Lung (tissue), 12 donors: Measurements from ENCODE around the gene STAB2. TPM values are rescaled to one million over a fixed set of nuclear protein-coding genes. Genes with fewer than 3 reads are reported as not detected.

Experiments used
- ATAC-seq: fragments of 200-7000 bp; cut with Tn5 transposase; one replicate; pipeline ENCODE4 v1.9.1; 2020; ENCODE audit warnings: moderate number of reproducible peaks; ENCODE audit not compliant: insufficient read depth, low FRiP score
- DNase-seq, 3 donors: peaks; one replicate each; pipeline ENCODE4 v3.0.0-alpha.2; 2013 to 2017
- H3K27ac ChIP-seq, 2 donors: one replicate each; pipeline ENCODE4 v1.5.1; 2013; ENCODE audit warnings: mild to moderate bottlenecking in 2 of 2, moderate library complexity in 2 of 2, control low read depth in 1 of 2, inconsistent platforms in 1 of 2, low read depth in 1 of 2, low read length in 1 of 2
- H3K27me3 ChIP-seq, 3 donors: one replicate each; pipeline ENCODE4 v1.5.1; 2013; ENCODE audit warnings: low read length in 2 of 3; ENCODE audit not compliant: control insufficient read depth in 3 of 3, insufficient read depth in 3 of 3
- H3K36me3 ChIP-seq, 4 donors: one replicate each; pipeline ENCODE4 v1.5.1; 2013; ENCODE audit warnings: low read length in 4 of 4, mild to moderate bottlenecking in 1 of 4, moderate library complexity in 1 of 4; ENCODE audit not compliant: control insufficient read depth in 4 of 4, insufficient read depth in 4 of 4
- H3K4me1 ChIP-seq, 5 donors: one replicate each; pipeline ENCODE4 v1.5.1; 2013; ENCODE audit warnings: low read length in 5 of 5, mild to moderate bottlenecking in 2 of 5, moderate library complexity in 1 of 5; ENCODE audit not compliant: control insufficient read depth in 5 of 5, insufficient read depth in 5 of 5
- H3K4me3 ChIP-seq: one replicate; pipeline ENCODE4 v1.5.1; 2013; ENCODE audit warnings: mild to moderate bottlenecking, control low read depth, moderate library complexity
- H3K9ac ChIP-seq, 2 donors: one replicate each; pipeline ENCODE4 v1.5.1; 2013; ENCODE audit warnings: low read length in 2 of 2, control low read depth in 1 of 2; ENCODE audit not compliant: insufficient read depth in 1 of 2
- H3K9me3 ChIP-seq, 4 donors: one replicate each; pipeline ENCODE4 v1.5.1; 2013; ENCODE audit warnings: low read length in 3 of 4, mild to moderate bottlenecking in 1 of 4, moderate library complexity in 1 of 4; ENCODE audit not compliant: control insufficient read depth in 4 of 4, insufficient read depth in 3 of 4
- CTCF ChIP-seq: IDR thresholded peaks from 2 replicates; pipeline ENCODE4 v1.5.1; 2012; ENCODE audit warnings: mild to moderate bottlenecking; ENCODE audit errors: control extremely low read depth, extremely low read depth
- WGBS, 2 donors: extraction: QIAGEN DNeasy Blood & Tissue Kit; methylation state at CpG; one replicate each; pipeline ENCODE4 v1.1.7; 2013; 5-methylcytosine and 5-hydroxymethylcytosine counted together
- polyA plus RNA-seq, 2 donors: library from polyadenylated mRNA; stranded (reverse); fragments of 200-250 nt; gene quantifications; one replicate each; pipeline ENCODE4 v1.2.1, GENCODE V29; 2013
- total RNA-seq, 2 donors: library from RNA; depleted of rRNA in 1 of 2; stranded (reverse); fragments of >200 nt in 1 of 2; gene quantifications; one replicate each; pipeline ENCODE4 v1.2.1, GENCODE V29; 2014 to 2021
- donor health status: control.
- donor health status: control.
- donor health status: Bipolar disorder and iron deficiency.
- donor health status: healthy.
- donor health status: DM: yes; HTN: yes; CAD: no.

STAB2 gene
- total and polyA plus RNA-seq, 4 donors, result 0.06 to 10.0 (median 0.43) TPM

- WGBS, 2 donors, result 73 to 81% methylated on average over 1 of the region's 1 CpG
- no peak overlapping the region for H3K9ac ChIP-seq
- H3K4me3 ChIP-seq, result no peak overlapping the region
- H3K27me3 ChIP-seq, result no peaks in the 10 kb centered on the region
- no peak for ATAC-seq
- peaks cover 0 to 1% (median 0%) of the 10 kb centered on the region in 4 donors for H3K9me3 ChIP-seq
- no peak for DNase-seq
- peaks cover 0 to 3% (median 0%) of the 10 kb centered on the region in 5 donors for H3K4me1 ChIP-seq
- H3K27ac ChIP-seq, result no peak overlapping the region
- no peaks in the 10 kb centered on the region for H3K36me3 ChIP-seq
- no peak for TF ChIP-seq CTCF
These were observed 150.8 kb downstream of the STAB2 start for GRCh38 chr12:103737881-103738280.

GRCh38 chr12:103742349-103742932, 155.4 kb downstream of the STAB2 start:
- H3K27me3 ChIP-seq, result no peaks in the 10 kb centered on the region
- no peak for ATAC-seq
- H3K9ac ChIP-seq, result no peak overlapping the region
- peak in 2 of 3 donors; percentile 57 to 75 for DNase-seq
- no peak for TF ChIP-seq CTCF
- H3K27ac ChIP-seq, result no peak overlapping the region
- peaks cover 0 to 5% (median 0%) of the 10 kb centered on the region in 5 donors for H3K4me1 ChIP-seq
- no peaks in the 10 kb centered on the region for H3K36me3 ChIP-seq
- no peak overlapping the region for H3K4me3 ChIP-seq
- peaks cover 0 to 2% (median 0%) of the 10 kb centered on the region in 4 donors for H3K9me3 ChIP-seq
- WGBS, 2 donors, result 62 to 71% methylated on average over 15 of the region's 15 CpGs

- Histone ChIP-seq H3K4me3 (no peak overlapping the region), H3K9ac (no peak overlapping the region), H3K27ac (no peak overlapping the region), H3K27me3 (no peaks in the 10 kb centered on the region), H3K36me3 (no peaks in the 10 kb centered on the region), H3K9me3 (peaks cover 0 to 2% (median 0%) of the 10 kb centered on the region in 4 donors), H3K4me1 (peaks cover 0 to 5% (median 0%) of the 10 kb centered on the region in 5 donors)
- no peak for ATAC-seq
- no peak for TF ChIP-seq CTCF
- WGBS, 2 donors, result 97 to 98% methylated on average over 3 of the region's 3 CpGs
- no peak for DNase-seq
These were observed 156.7 kb downstream of the STAB2 start for GRCh38 chr12:103743788-103744187.

GRCh38 chr12:103745962-103746361, 158.9 kb downstream of the STAB2 start:
- 87 to 88% methylated on average over 2 of the region's 2 CpGs for WGBS, 2 donors
- Histone ChIP-seq H3K9me3 (peaks cover 0 to 2% (median 0%) of the 10 kb centered on the region in 4 donors), H3K4me1 (peaks cover 0 to 5% (median 0%) of the 10 kb centered on the region in 5 donors), H3K36me3 (no peaks in the 10 kb centered on the region), H3K27me3 (no peaks in the 10 kb centered on the region), H3K9ac (no peak overlapping the region), H3K27ac (no peak overlapping the region), H3K4me3 (no peak overlapping the region)
- no peak for TF ChIP-seq CTCF
- ATAC-seq, result no peak
- no peak for DNase-seq
